ENCODE measurements around the gene USP17L26. TPM values are rescaled to one million over a fixed set of nuclear protein-coding genes. Genes with fewer than 3 reads are reported as not detected.
"Not testable (repeated sequence)": the region's sequence is repeated elsewhere in the genome, so short reads cannot be mapped to it uniquely, and the experiment has no call there.

The USP17L26 gene
- total and polyA plus RNA-seq, 2 of the 8 experiments (the other 6 are each of a cell fraction or from before 2014, with no cell fraction given): not detected

GRCh38 chr4:9362829-9363228, 28.4 kb downstream of the USP17L26 start, which contains the start of gene USP17L30:
TSS of gene USP17L30 (plus strand) at chr4:9363129. CDS start at chr4:9363129, 0 bp downstream.
- H4K20me1 ChIP-seq (replicated peaks in 1 of 2; ENCODE audit: control insufficient read depth in 1 of 2, insufficient read depth in 2 of 2, low read length in 2 of 2); H2BK15ac ChIP-seq (ENCODE audit: low read length); H3K4me2 ChIP-seq (ENCODE audit: insufficient read depth in 1 of 2, low read depth in 2 of 2, low read length in 2 of 2); H2BK12ac ChIP-seq (ENCODE audit: low read depth, low read length); H3K79me2 ChIP-seq (ENCODE audit: control insufficient read depth in 1 of 2, insufficient read depth in 2 of 2, low read length in 2 of 2); H3K4ac ChIP-seq (replicated peaks; ENCODE audit: insufficient read length, low read depth, low read length); H4K91ac ChIP-seq (replicated peaks; ENCODE audit: insufficient read length, low read length); H3K14ac ChIP-seq (ENCODE audit: insufficient read length); H3K18ac ChIP-seq (ENCODE audit: extremely low read depth, low read length); H3K4me3 ChIP-seq (ENCODE audit: extremely low read depth in 1 of 4, insufficient read depth in 2 of 4, low read depth in 3 of 4, low read length in 4 of 4); FAIRE-seq; H3K27me3 ChIP-seq (replicated peaks in 1 of 4; ENCODE audit: control insufficient read depth in 3 of 4, extremely low read depth in 1 of 4, insufficient read depth in 3 of 4, low read length in 3 of 4); DNase-seq (ENCODE audit: low read depth in 1 of 2, low spot score in 2 of 2); H3K56ac ChIP-seq (replicated peaks; ENCODE audit: insufficient read length, low read depth, low read length); H3K9me3 ChIP-seq (ENCODE audit: insufficient read depth in 2 of 2, low read depth in 1 of 2, low read length in 1 of 2); H3K9ac ChIP-seq (replicated peaks in 1 of 4; ENCODE audit: extremely low read depth in 1 of 4, low read depth in 3 of 4, low read length in 3 of 4); H3K27ac ChIP-seq (ENCODE audit: low read depth, low read length); H3K4me1 ChIP-seq (replicated peaks in 1 of 4; ENCODE audit: control insufficient read depth in 3 of 4, insufficient read depth in 4 of 4, low read length in 3 of 4); CTCF ChIA-PET (ENCODE audit: partially characterized antibody); H2AFZ ChIP-seq (ENCODE audit: low read length); H2AK5ac ChIP-seq (ENCODE audit: low read depth, low read length); H4K5ac ChIP-seq (ENCODE audit: insufficient read length, low read depth, low read length); H4K8ac ChIP-seq (ENCODE audit: extremely low read depth, insufficient read depth, low read length); H3K23me2 ChIP-seq (ENCODE audit: low read depth, low read length); H3K23ac ChIP-seq (ENCODE audit: insufficient read length); H2BK120ac ChIP-seq (replicated peaks; ENCODE audit: low read depth, low read length); POLR2A ChIA-PET (ENCODE audit: partially characterized antibody); H3K36me3 ChIP-seq (ENCODE audit: control insufficient read depth in 2 of 4, insufficient read depth in 4 of 4, low read length in 3 of 4); H2BK5ac ChIP-seq (ENCODE audit: low read depth, low read length); H2BK20ac ChIP-seq (ENCODE audit: low read length); H3K79me1 ChIP-seq (ENCODE audit: low read depth, low read length): not testable (repeated sequence)
- WGBS, 2 experiments (ENCODE audit: extremely low coverage in 1 of 2, insufficient coverage in 1 of 2, insufficient read length in 1 of 2, insufficient replicate concordance in 2 of 2, low coverage in 1 of 2, low lambda C conversion rate in 2 of 2, missing lambda C conversion rate in 1 of 2): no CpG with 5 or more reads among the region's 15 CpGs

- FAIRE-seq; H3K18ac ChIP-seq (ENCODE audit: extremely low read depth, low read length); H2BK5ac ChIP-seq (ENCODE audit: low read depth, low read length); H2BK15ac ChIP-seq (ENCODE audit: low read length); H3K4me2 ChIP-seq (ENCODE audit: insufficient read depth in 1 of 2, low read depth in 2 of 2, low read length in 2 of 2); H3K4me3 ChIP-seq (ENCODE audit: extremely low read depth in 1 of 4, insufficient read depth in 2 of 4, low read depth in 3 of 4, low read length in 4 of 4); H3K79me2 ChIP-seq (ENCODE audit: control insufficient read depth in 1 of 2, insufficient read depth in 2 of 2, low read length in 2 of 2); H4K8ac ChIP-seq (ENCODE audit: extremely low read depth, insufficient read depth, low read length); DNase-seq (ENCODE audit: low read depth in 1 of 2, low spot score in 2 of 2); H3K4ac ChIP-seq (replicated peaks; ENCODE audit: insufficient read length, low read depth, low read length); CTCF ChIA-PET (ENCODE audit: partially characterized antibody); H2AFZ ChIP-seq (ENCODE audit: low read length); H3K56ac ChIP-seq (replicated peaks; ENCODE audit: insufficient read length, low read depth, low read length); H4K5ac ChIP-seq (ENCODE audit: insufficient read length, low read depth, low read length); H3K23ac ChIP-seq (ENCODE audit: insufficient read length); H3K79me1 ChIP-seq (ENCODE audit: low read depth, low read length); H3K27me3 ChIP-seq (replicated peaks in 1 of 4; ENCODE audit: control insufficient read depth in 3 of 4, extremely low read depth in 1 of 4, insufficient read depth in 3 of 4, low read length in 3 of 4); H3K27ac ChIP-seq (ENCODE audit: low read depth, low read length); H2BK120ac ChIP-seq (replicated peaks; ENCODE audit: low read depth, low read length); H3K9ac ChIP-seq (replicated peaks in 1 of 4; ENCODE audit: extremely low read depth in 1 of 4, low read depth in 3 of 4, low read length in 3 of 4); H3K23me2 ChIP-seq (ENCODE audit: low read depth, low read length); POLR2A ChIA-PET (ENCODE audit: partially characterized antibody); H4K91ac ChIP-seq (replicated peaks; ENCODE audit: insufficient read length, low read length); H2BK20ac ChIP-seq (ENCODE audit: low read length); H3K4me1 ChIP-seq (replicated peaks in 1 of 4; ENCODE audit: control insufficient read depth in 3 of 4, insufficient read depth in 4 of 4, low read length in 3 of 4); H4K20me1 ChIP-seq (replicated peaks in 1 of 2; ENCODE audit: control insufficient read depth in 1 of 2, insufficient read depth in 2 of 2, low read length in 2 of 2); H3K36me3 ChIP-seq (ENCODE audit: control insufficient read depth in 2 of 4, insufficient read depth in 4 of 4, low read length in 3 of 4); H2AK5ac ChIP-seq (ENCODE audit: low read depth, low read length); H2BK12ac ChIP-seq (ENCODE audit: low read depth, low read length); H3K14ac ChIP-seq (ENCODE audit: insufficient read length): not testable (repeated sequence)
- peaks cover 10 to 48% of the 10 kb centered on the region in 2 experiments; a peak in 3 of 4 replicates for H3K9me3 ChIP-seq (ENCODE audit: insufficient read depth in 2 of 2, low read depth in 1 of 2, low read length in 1 of 2)
- WGBS, 2 experiments (ENCODE audit: extremely low coverage in 1 of 2, insufficient coverage in 1 of 2, insufficient read length in 1 of 2, insufficient replicate concordance in 2 of 2, low coverage in 1 of 2, low lambda C conversion rate in 2 of 2, missing lambda C conversion rate in 1 of 2): 14% methylated on average over 1 of the region's 1 CpG; no CpG with 5 or more reads in 1 of the 2 experiments
Measured at GRCh38 chr4:9379881-9380280, 45.4 kb downstream of the USP17L26 start.
